ENCODE data around the gene TDRD12. TPM values are rescaled to one million over a fixed set of nuclear protein-coding genes. Genes with fewer than 3 reads are reported as not detected.

Gene TDRD12, protein sequence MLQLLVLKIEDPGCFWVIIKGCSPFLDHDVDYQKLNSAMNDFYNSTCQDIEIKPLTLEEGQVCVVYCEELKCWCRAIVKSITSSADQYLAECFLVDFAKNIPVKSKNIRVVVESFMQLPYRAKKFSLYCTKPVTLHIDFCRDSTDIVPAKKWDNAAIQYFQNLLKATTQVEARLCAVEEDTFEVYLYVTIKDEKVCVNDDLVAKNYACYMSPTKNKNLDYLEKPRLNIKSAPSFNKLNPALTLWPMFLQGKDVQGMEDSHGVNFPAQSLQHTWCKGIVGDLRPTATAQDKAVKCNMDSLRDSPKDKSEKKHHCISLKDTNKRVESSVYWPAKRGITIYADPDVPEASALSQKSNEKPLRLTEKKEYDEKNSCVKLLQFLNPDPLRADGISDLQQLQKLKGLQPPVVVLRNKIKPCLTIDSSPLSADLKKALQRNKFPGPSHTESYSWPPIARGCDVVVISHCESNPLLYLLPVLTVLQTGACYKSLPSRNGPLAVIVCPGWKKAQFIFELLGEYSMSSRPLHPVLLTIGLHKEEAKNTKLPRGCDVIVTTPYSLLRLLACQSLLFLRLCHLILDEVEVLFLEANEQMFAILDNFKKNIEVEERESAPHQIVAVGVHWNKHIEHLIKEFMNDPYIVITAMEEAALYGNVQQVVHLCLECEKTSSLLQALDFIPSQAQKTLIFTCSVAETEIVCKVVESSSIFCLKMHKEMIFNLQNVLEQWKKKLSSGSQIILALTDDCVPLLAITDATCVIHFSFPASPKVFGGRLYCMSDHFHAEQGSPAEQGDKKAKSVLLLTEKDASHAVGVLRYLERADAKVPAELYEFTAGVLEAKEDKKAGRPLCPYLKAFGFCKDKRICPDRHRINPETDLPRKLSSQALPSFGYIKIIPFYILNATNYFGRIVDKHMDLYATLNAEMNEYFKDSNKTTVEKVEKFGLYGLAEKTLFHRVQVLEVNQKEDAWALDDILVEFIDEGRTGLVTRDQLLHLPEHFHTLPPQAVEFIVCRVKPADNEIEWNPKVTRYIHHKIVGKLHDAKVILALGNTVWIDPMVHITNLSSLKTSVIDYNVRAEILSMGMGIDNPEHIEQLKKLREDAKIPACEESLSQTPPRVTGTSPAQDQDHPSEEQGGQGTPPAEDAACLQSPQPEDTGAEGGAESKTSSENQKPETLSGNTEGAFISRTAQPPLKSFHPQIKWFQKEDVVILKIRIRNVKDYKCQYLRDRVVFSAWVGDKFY (N-terminal part only)
- total RNA-seq (2014; rRNA removed; shearing (Covaris generic)) (2.2 and 2.8 TPM in 2 replicates), polyA plus RNA-seq (2016; fragmentation: Nextera tagmentation; extraction: Ambion mirVana) (0.68 and 1.0 TPM in 2 replicates)
- long read RNA-seq, partial matches to known transcripts, result 0 of 1 reads
- long read RNA-seq, other reads (novel, unspliced or antisense), result 1 of 1 reads

DNA sequence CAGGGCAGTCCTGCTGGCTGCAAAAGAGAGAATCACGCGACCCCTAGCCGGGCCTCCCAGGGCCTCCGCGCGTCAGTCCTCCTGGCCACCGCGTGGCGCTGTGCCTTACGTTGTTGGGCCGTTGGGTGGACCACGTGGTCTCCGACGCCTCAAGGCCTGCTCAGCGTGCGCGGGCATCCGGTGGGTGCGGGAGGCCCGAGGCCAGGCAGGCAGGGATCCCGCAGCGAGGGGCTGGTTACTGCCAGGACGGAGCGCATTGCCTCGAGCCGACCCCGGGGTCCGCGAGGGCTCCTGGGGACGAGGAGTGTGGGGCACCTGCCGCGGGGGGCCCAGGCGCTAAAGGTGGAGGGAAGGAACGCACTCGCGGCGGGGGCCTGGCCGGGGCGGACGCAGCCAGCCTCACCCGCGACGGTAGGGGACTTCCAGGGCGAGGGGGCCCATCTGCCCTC lies at the start of gene TDRD12:
TSS of gene TDRD12 (plus strand) at position 157 of the 449 bp plus-strand sequence. CDS start 306 bp downstream, outside the sequence.
- Histone ChIP-seq H3K79me2 (replicated peaks; ENCODE audit: insufficient read depth) (no peaks in the 10 kb centered on the region), H3K27ac (ENCODE audit: low read depth) (no peak within 1 kb of the TSS), H3K4me3 (no peak within 1 kb of the TSS), H3K4me2 (no peak within 1 kb of the TSS), H3K9me2 (ENCODE audit: insufficient read depth) (no peaks in the 10 kb centered on the region), H4K20me1 (replicated peaks; ENCODE audit: insufficient read depth) (no peaks in the 10 kb centered on the region), H3K36me3 (ENCODE audit: insufficient read depth) (no peaks in the 10 kb centered on the region), H2AFZ (peak within 1 kb of the TSS; percentile 80; the same call in 1 of the 2 replicates), H3K27me3 (ENCODE audit: insufficient read depth) (no peaks in the 10 kb centered on the region), H3F3A (replicated peaks; ENCODE audit: low read depth) (no peaks in the 10 kb centered on the region), H3K4me1 (ENCODE audit: insufficient read depth) (no peaks in the 10 kb centered on the region)
- Mint-ChIP-seq H3K4me3 (no peak within 1 kb of the TSS), H3K4me1 (peaks cover 4% of the 10 kb centered on the region; the same call in 2 of the 3 replicates), H3K36me3 (ENCODE audit: low read depth) (no peaks in the 10 kb centered on the region), H3K27me3 (ENCODE audit: insufficient read depth, low read depth, poor library complexity) (peaks cover 10% of the 10 kb centered on the region), H3K9me3 (peaks cover 3% of the 10 kb centered on the region; the same call in 1 of the 3 replicates), H3K27ac (no peak within 1 kb of the TSS)
- ATAC-seq, result peak; percentile 87
- TF ChIP-seq, protein P1, sequence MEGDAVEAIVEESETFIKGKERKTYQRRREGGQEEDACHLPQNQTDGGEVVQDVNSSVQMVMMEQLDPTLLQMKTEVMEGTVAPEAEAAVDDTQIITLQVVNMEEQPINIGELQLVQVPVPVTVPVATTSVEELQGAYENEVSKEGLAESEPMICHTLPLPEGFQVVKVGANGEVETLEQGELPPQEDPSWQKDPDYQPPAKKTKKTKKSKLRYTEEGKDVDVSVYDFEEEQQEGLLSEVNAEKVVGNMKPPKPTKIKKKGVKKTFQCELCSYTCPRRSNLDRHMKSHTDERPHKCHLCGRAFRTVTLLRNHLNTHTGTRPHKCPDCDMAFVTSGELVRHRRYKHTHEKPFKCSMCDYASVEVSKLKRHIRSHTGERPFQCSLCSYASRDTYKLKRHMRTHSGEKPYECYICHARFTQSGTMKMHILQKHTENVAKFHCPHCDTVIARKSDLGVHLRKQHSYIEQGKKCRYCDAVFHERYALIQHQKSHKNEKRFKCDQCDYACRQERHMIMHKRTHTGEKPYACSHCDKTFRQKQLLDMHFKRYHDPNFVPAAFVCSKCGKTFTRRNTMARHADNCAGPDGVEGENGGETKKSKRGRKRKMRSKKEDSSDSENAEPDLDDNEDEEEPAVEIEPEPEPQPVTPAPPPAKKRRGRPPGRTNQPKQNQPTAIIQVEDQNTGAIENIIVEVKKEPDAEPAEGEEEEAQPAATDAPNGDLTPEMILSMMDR (conservative IDR thresholded peaks at IDR 0.05; ENCODE audit: low read depth in 2 of 2), result peak; percentile 66 to 75
- TF ChIP-seq EZH2 (IDR thresholded peaks at IDR 0.05; ENCODE audit: low read depth, unreplicated experiment), result no peak
- peak; percentile 74 for DNase-seq (ENCODE audit: low spot score)

DNA sequence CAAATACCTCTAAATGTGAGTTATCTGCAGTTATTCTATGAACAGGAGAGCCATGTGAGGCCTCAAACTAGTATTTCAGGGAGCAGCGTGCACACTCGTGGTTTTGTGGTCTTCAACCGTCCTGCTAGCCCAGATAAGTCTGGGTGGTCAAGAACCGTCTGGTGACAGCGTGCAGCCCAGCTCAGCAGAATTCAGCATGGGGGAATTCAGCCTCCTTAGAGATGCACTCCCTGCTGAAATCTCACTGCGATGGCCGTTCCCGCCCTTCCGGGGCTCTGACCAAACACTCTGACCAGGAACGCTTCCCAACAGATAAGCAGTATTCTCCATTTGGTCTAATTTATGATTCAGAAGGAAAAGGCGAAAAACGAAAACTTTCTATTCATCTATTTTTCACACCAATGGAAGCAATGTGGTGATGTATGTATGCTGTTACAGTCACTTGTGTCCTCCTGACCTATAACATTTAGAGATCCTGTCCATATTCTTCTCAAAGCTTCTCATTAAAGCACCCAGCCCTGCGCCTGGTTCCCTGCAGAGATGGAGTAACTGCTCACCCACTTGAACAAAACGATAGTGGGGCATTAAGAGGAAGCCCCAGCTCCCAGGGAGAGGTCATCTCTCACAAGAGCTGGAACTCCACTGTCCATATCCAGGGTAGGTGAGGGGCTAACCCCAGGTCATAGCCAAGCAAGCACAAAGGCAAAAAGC lies 47.5 kb upstream of the TDRD12 start:
- no peak overlapping the region for H3K4me2 ChIP-seq
- H3K36me3 Mint-ChIP-seq (ENCODE audit: low read depth), result no peaks in the 10 kb centered on the region; the same call in 2 of the 3 replicates
- ATAC-seq (no peak), DNase-seq (ENCODE audit: low spot score) (no peak)
- no peaks in the 10 kb centered on the region for H3K9me2 ChIP-seq (ENCODE audit: insufficient read depth)
- peaks cover 9% of the 10 kb centered on the region; the same call in 1 of the 2 replicates for H3K4me1 ChIP-seq (ENCODE audit: insufficient read depth)
- peaks cover 18% of the 10 kb centered on the region for H3K4me1 Mint-ChIP-seq
- H3K27ac Mint-ChIP-seq, result no peak overlapping the region
- no peak overlapping the region for H3K27ac ChIP-seq (ENCODE audit: low read depth)
- no peak overlapping the region for H3K4me3 ChIP-seq
- H3K4me3 Mint-ChIP-seq, result no peak overlapping the region
- peaks cover 23% of the 10 kb centered on the region for H3K27me3 ChIP-seq (ENCODE audit: insufficient read depth)
- H3K9me3 Mint-ChIP-seq, result peaks cover 3% of the 10 kb centered on the region; the same call in 1 of the 3 replicates
- peaks cover 24% of the 10 kb centered on the region for H3K27me3 Mint-ChIP-seq (ENCODE audit: insufficient read depth, low read depth, poor library complexity)
- peaks cover 15% of the 10 kb centered on the region for H4K20me1 ChIP-seq (replicated peaks; ENCODE audit: insufficient read depth)
- 0 out of 2 replicates have a peak, but pooled peaks cover under 1% of the 10 kb centered on the region for H3F3A ChIP-seq (replicated peaks; ENCODE audit: low read depth)
- no peak overlapping the region for H2AFZ ChIP-seq
- H3K79me2 ChIP-seq (replicated peaks; ENCODE audit: insufficient read depth), result peaks cover 74% of the 10 kb centered on the region
- no peaks in the 10 kb centered on the region for H3K36me3 ChIP-seq (ENCODE audit: insufficient read depth)
- TF ChIP-seq JUNB (IDR thresholded peaks at IDR 0.05; ENCODE audit: unreplicated experiment), result no peak
- no peak for TF ChIP-seq CREB1 (CRISPR knock-in tag; IDR thresholded peaks at IDR 0.05; ENCODE audit: low read depth)
- TF ChIP-seq, protein P2, sequence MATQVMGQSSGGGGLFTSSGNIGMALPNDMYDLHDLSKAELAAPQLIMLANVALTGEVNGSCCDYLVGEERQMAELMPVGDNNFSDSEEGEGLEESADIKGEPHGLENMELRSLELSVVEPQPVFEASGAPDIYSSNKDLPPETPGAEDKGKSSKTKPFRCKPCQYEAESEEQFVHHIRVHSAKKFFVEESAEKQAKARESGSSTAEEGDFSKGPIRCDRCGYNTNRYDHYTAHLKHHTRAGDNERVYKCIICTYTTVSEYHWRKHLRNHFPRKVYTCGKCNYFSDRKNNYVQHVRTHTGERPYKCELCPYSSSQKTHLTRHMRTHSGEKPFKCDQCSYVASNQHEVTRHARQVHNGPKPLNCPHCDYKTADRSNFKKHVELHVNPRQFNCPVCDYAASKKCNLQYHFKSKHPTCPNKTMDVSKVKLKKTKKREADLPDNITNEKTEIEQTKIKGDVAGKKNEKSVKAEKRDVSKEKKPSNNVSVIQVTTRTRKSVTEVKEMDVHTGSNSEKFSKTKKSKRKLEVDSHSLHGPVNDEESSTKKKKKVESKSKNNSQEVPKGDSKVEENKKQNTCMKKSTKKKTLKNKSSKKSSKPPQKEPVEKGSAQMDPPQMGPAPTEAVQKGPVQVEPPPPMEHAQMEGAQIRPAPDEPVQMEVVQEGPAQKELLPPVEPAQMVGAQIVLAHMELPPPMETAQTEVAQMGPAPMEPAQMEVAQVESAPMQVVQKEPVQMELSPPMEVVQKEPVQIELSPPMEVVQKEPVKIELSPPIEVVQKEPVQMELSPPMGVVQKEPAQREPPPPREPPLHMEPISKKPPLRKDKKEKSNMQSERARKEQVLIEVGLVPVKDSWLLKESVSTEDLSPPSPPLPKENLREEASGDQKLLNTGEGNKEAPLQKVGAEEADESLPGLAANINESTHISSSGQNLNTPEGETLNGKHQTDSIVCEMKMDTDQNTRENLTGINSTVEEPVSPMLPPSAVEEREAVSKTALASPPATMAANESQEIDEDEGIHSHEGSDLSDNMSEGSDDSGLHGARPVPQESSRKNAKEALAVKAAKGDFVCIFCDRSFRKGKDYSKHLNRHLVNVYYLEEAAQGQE (IDR thresholded peaks at IDR 0.05; ENCODE audit: unreplicated experiment), result no peak
- no peak for TF ChIP-seq STAT1 (IDR thresholded peaks at IDR 0.05; ENCODE audit: unreplicated experiment)
- no peak for TF ChIP-seq NANOG (IDR thresholded peaks at IDR 0.05; ENCODE audit: borderline replicate concordance)
- no peak for TF ChIP-seq EZH2 (IDR thresholded peaks at IDR 0.05; ENCODE audit: low read depth, unreplicated experiment)
